CD4-positive, alpha-beta memory T cell (primary cell): Measurements from ENCODE around the gene ATP9A. TPM values are rescaled to one million over a fixed set of nuclear protein-coding genes. Genes with fewer than 3 reads are reported as not detected.

Experiments
- CTCF ChIA-PET: fragments of 350-600 bp; sonication (Branson Sonifier 250); formaldehyde crosslinking; loops from one replicate; lab custom pipeline; 2021; ENCODE audit warnings: inconsistent platforms; ENCODE audit not compliant: partially characterized antibody; lab: Charles Lee
- POLR2A ChIA-PET: fragments of 350-600 bp; sonication (Branson Sonifier 250); formaldehyde crosslinking; loops from one replicate; lab custom pipeline; 2021; ENCODE audit not compliant: partially characterized antibody; lab: Charles Lee
- DNase-seq, 5 donors: peaks; one replicate each; pipeline versions ENCODE4 v3.0.0 to v3.0.0-alpha.2; 2020 to 2022; ENCODE audit warnings: mixed read lengths in 1 of 5
- H3K27ac ChIP-seq: one replicate; pipeline ENCODE4 v1.7.0; 2013; ENCODE audit warnings: low read depth, low read length
- H3K27me3 ChIP-seq: 2 replicates; pipeline ENCODE4 v1.7.0; 2013; ENCODE audit warnings: mild to moderate bottlenecking, low read length, moderate library complexity; ENCODE audit not compliant: insufficient read depth
- H3K36me3 ChIP-seq: 2 replicates; pipeline ENCODE4 v1.7.0; 2013; ENCODE audit warnings: mild to moderate bottlenecking, low read length, moderate library complexity; ENCODE audit not compliant: insufficient read depth
- H3K4me1 ChIP-seq: 2 replicates; pipeline ENCODE4 v1.7.0; 2013; ENCODE audit warnings: mild to moderate bottlenecking, low read length, moderate library complexity; ENCODE audit not compliant: insufficient read depth
- H3K4me3 ChIP-seq, 2 donors: one replicate each; pipeline ENCODE4 v1.7.0; 2013; ENCODE audit warnings: low read length in 2 of 2, mild to moderate bottlenecking in 1 of 2
- H3K9me3 ChIP-seq, 2 donors: one replicate each; pipeline ENCODE4 v1.7.0; 2013; ENCODE audit warnings: low read length in 2 of 2, control low read depth in 1 of 2; ENCODE audit not compliant: control insufficient read depth in 1 of 2
- H3K27ac Mint-ChIP-seq, 7 donors: one replicate each; pipeline ENCODE4 v1.8.0; 2020 to 2021; ENCODE audit warnings: mixed read lengths in 7 of 7, mild to moderate bottlenecking in 6 of 7, inconsistent platforms in 3 of 7, moderate library complexity in 3 of 7
- H3K27me3 Mint-ChIP-seq, 2 donors: one replicate each; pipeline ENCODE4 v1.8.0; 2020 to 2021; ENCODE audit warnings: mixed read lengths in 2 of 2
- H3K36me3 Mint-ChIP-seq, 2 donors: one replicate each; pipeline ENCODE4 v1.8.0; 2020 to 2021; ENCODE audit warnings: mixed read lengths in 2 of 2, inconsistent platforms in 1 of 2, mild to moderate bottlenecking in 1 of 2
- H3K4me1 Mint-ChIP-seq, 4 donors: one replicate each; pipeline ENCODE4 v1.8.0; 2020 to 2021; ENCODE audit warnings: mixed read lengths in 4 of 4, mild to moderate bottlenecking in 1 of 4
- H3K4me3 Mint-ChIP-seq, 8 donors: one replicate each; pipeline ENCODE4 v1.8.0; 2020 to 2021; ENCODE audit warnings: mixed read lengths in 8 of 8, mild to moderate bottlenecking in 7 of 8, moderate library complexity in 6 of 8, inconsistent platforms in 3 of 8
- H3K9me3 Mint-ChIP-seq, 8 donors: one replicate each; pipeline ENCODE4 v1.8.0; 2020 to 2021; ENCODE audit warnings: mixed read lengths in 8 of 8, mild to moderate bottlenecking in 5 of 8, inconsistent platforms in 3 of 8, moderate library complexity in 1 of 8
- intact Hi-C: fragments of 100-400 bp; cut with micrococcal nuclease; formaldehyde crosslinking; loops from one replicate; pipeline ENCODE4 v1.15.1; 2023
- polyA plus RNA-seq, 2 donors: library from polyadenylated mRNA; unstranded; fragments of 300-500 nt; fragmentation: Illumina TruSeq; gene quantifications; one replicate each; pipeline ENCODE4 v1.2.3, GENCODE V29; 2021
- total RNA-seq, 2 experiments: library from RNA; stranded (reverse); gene quantifications; one replicate each; pipeline ENCODE4 v1.2.3, GENCODE V29; 2021

The ATP9A gene
- total and polyA plus RNA-seq, 4 experiments from 2014 or later, result 0.14 to 1.0 (median 0.32) TPM

- H3K4me3 Mint-ChIP-seq, result no peak overlapping the region
- intact Hi-C loops, result no loop called here
- ChIA-PET CTCF (interaction anchor here (1.2 kb wide), 1 partner anchor 443 kb away, joined by 6 read pairs; no protein-coding TSS in a partner anchor), POLR2A (no interaction called here)
- no peaks in the 10 kb centered on the region for H3K36me3 ChIP-seq
- H3K4me1 Mint-ChIP-seq, result peaks cover 0 to 4% (median 2%) of the 10 kb centered on the region in 4 donors
- no peak overlapping the region for H3K27ac ChIP-seq
- no peak for DNase-seq
- peaks cover 0 to 1% of the 10 kb centered on the region in 2 donors for H3K27me3 Mint-ChIP-seq
- H3K36me3 Mint-ChIP-seq, result no peaks in the 10 kb centered on the region
- H3K27ac Mint-ChIP-seq, result no peak overlapping the region
- H3K4me1 ChIP-seq, result no peaks in the 10 kb centered on the region
- H3K9me3 ChIP-seq, result no peaks in the 10 kb centered on the region
- H3K4me3 ChIP-seq, result no peak overlapping the region
- H3K27me3 ChIP-seq, result no peaks in the 10 kb centered on the region
- H3K9me3 Mint-ChIP-seq, result no peaks in the 10 kb centered on the region
Observed at GRCh38 chr20:51640743-51641142, 127.4 kb downstream of the ATP9A start.

GRCh38 chr20:51639206-51639832, 128.9 kb downstream of the ATP9A start:
- Mint-ChIP-seq H3K36me3 (no peaks in the 10 kb centered on the region), H3K27ac (no peak overlapping the region), H3K27me3 (peaks cover 1 to 7% of the 10 kb centered on the region in 2 donors), H3K4me1 (peaks cover 0 to 5% (median 2%) of the 10 kb centered on the region in 4 donors), H3K9me3 (no peaks in the 10 kb centered on the region), H3K4me3 (no peak overlapping the region)
- intact Hi-C loops, result loop anchor here (2.0 kb wide), 1 partner anchor 61 kb away; no protein-coding TSS in a partner anchor
- Histone ChIP-seq H3K4me3 (no peak overlapping the region), H3K4me1 (no peaks in the 10 kb centered on the region), H3K27me3 (no peaks in the 10 kb centered on the region), H3K9me3 (no peaks in the 10 kb centered on the region), H3K36me3 (no peaks in the 10 kb centered on the region), H3K27ac (no peak overlapping the region)
- ChIA-PET POLR2A (no interaction called here), CTCF (no interaction called here)
- DNase-seq, result peak in 4 of 5 donors; percentile 3 to 28 (median 14)

- H3K4me1 ChIP-seq, result no peaks in the 10 kb centered on the region
- Mint-ChIP-seq H3K27me3 (peaks cover 4 to 17% of the 10 kb centered on the region in 2 donors), H3K27ac (no peak overlapping the region), H3K4me3 (no peak overlapping the region), H3K36me3 (no peaks in the 10 kb centered on the region), H3K9me3 (no peaks in the 10 kb centered on the region), H3K4me1 (peaks cover 0 to 5% (median 2%) of the 10 kb centered on the region in 4 donors)
- CTCF ChIA-PET, result interaction anchor here (0.8 to 1.7 kb wide), 3 partner anchors 24 to 447 kb away, joined by 3 to 4 read pairs (median 3); no protein-coding TSS in a partner anchor
- no peak for DNase-seq
- no peaks in the 10 kb centered on the region for H3K36me3 ChIP-seq
- intact Hi-C loops, result no loop called here
- no peak overlapping the region for H3K27ac ChIP-seq
- no peak overlapping the region for H3K4me3 ChIP-seq
- no peaks in the 10 kb centered on the region for H3K27me3 ChIP-seq
- POLR2A ChIA-PET, result no interaction called here
- no peaks in the 10 kb centered on the region for H3K9me3 ChIP-seq
Observed at GRCh38 chr20:51637241-51637640, 130.9 kb downstream of the ATP9A start.

- ChIA-PET CTCF (no interaction called here), POLR2A (no interaction called here)
- Mint-ChIP-seq H3K9me3 (no peaks in the 10 kb centered on the region), H3K36me3 (no peaks in the 10 kb centered on the region), H3K27ac (no peak overlapping the region), H3K4me1 (peaks cover 7 to 11% (median 9%) of the 10 kb centered on the region in 4 donors), H3K27me3 (peaks cover 5 to 25% of the 10 kb centered on the region in 2 donors), H3K4me3 (no peak overlapping the region)
- H3K27ac ChIP-seq, result no peak overlapping the region
- H3K9me3 ChIP-seq, result no peaks in the 10 kb centered on the region
- no peak overlapping the region for H3K4me3 ChIP-seq
- peak in 1 of 5 donors; percentile 43 for DNase-seq
- H3K36me3 ChIP-seq, result no peaks in the 10 kb centered on the region
- H3K27me3 ChIP-seq, result no peaks in the 10 kb centered on the region
- H3K4me1 ChIP-seq, result peaks cover 6% of the 10 kb centered on the region
- intact Hi-C loops, result no loop called here
Observed at GRCh38 chr20:51636123-51636522, 132.1 kb downstream of the ATP9A start.

GRCh38 chr20:51635680-51636079, 132.5 kb downstream of the ATP9A start:
- Histone ChIP-seq H3K27me3 (no peaks in the 10 kb centered on the region), H3K36me3 (no peaks in the 10 kb centered on the region), H3K9me3 (no peaks in the 10 kb centered on the region), H3K27ac (no peak overlapping the region), H3K4me1 (peaks cover 10% of the 10 kb centered on the region), H3K4me3 (no peak overlapping the region)
- Mint-ChIP-seq H3K36me3 (no peaks in the 10 kb centered on the region), H3K27me3 (peaks cover 10 to 30% of the 10 kb centered on the region in 2 donors), H3K4me1 (peaks cover 11 to 16% (median 13%) of the 10 kb centered on the region in 4 donors), H3K9me3 (no peaks in the 10 kb centered on the region), H3K4me3 (no peak overlapping the region), H3K27ac (no peak overlapping the region)
- DNase-seq, result no peak
- ChIA-PET CTCF (no interaction called here), POLR2A (no interaction called here)
- intact Hi-C loops, result no loop called here

- H3K9me3 ChIP-seq, result no peaks in the 10 kb centered on the region
- peaks cover 13 to 16% (median 15%) of the 10 kb centered on the region in 4 donors for H3K4me1 Mint-ChIP-seq
- H3K36me3 ChIP-seq, result no peaks in the 10 kb centered on the region
- intact Hi-C loops, result no loop called here
- no peaks in the 10 kb centered on the region for H3K36me3 Mint-ChIP-seq
- H3K4me3 Mint-ChIP-seq, result no peak overlapping the region
- peaks cover 15 to 34% of the 10 kb centered on the region in 2 donors for H3K27me3 Mint-ChIP-seq
- POLR2A ChIA-PET, result no interaction called here
- no peaks in the 10 kb centered on the region for H3K9me3 Mint-ChIP-seq
- H3K27ac Mint-ChIP-seq, result peak overlapping the region in 1 of 7 donors; percentile 60
- CTCF ChIA-PET, result no interaction called here
- peaks cover 13% of the 10 kb centered on the region for H3K4me1 ChIP-seq
- H3K27ac ChIP-seq, result no peak overlapping the region
- DNase-seq, result no peak
- H3K4me3 ChIP-seq, result no peak overlapping the region
- no peaks in the 10 kb centered on the region for H3K27me3 ChIP-seq
Observed at GRCh38 chr20:51634877-51635276, 133.3 kb downstream of the ATP9A start.

GRCh38 chr20:51634257-51634656, 133.9 kb downstream of the ATP9A start:
- Mint-ChIP-seq H3K27ac (no peak overlapping the region), H3K4me3 (no peak overlapping the region), H3K4me1 (peaks cover 13 to 16% (median 14%) of the 10 kb centered on the region in 4 donors), H3K9me3 (no peaks in the 10 kb centered on the region), H3K36me3 (no peaks in the 10 kb centered on the region), H3K27me3 (peaks cover 17 to 37% of the 10 kb centered on the region in 2 donors)
- Histone ChIP-seq H3K4me3 (no peak overlapping the region), H3K27ac (no peak overlapping the region), H3K27me3 (no peaks in the 10 kb centered on the region), H3K36me3 (no peaks in the 10 kb centered on the region), H3K4me1 (peaks cover 13% of the 10 kb centered on the region), H3K9me3 (no peaks in the 10 kb centered on the region)
- ChIA-PET POLR2A (no interaction called here), CTCF (no interaction called here)
- intact Hi-C loops, result no loop called here
- DNase-seq, result no peak
